Keratinocyte (primary cell): Measurements from ENCODE around the gene KRT4. TPM values are rescaled to one million over a fixed set of nuclear protein-coding genes. Genes with fewer than 3 reads are reported as not detected.

Source experiments
- DNase-seq: peaks from one replicate; pipeline ENCODE4 v3.0.0-alpha.2; 2011; ENCODE audit warnings: low read depth, missing footprints, low spot score
- FAIRE-seq: peaks from 2 replicates; lab custom pipeline; 2011; peaks lifted over from hg19 to GRCh38; lab: Jason Lieb, UNC
- H2AFZ ChIP-seq: 2 replicates; pipeline ENCODE4 v1.6.0; 2012; ENCODE audit warnings: low read length, control low read depth, inconsistent platforms; ENCODE audit not compliant: control insufficient read depth
- H3K27ac ChIP-seq: 2 replicates; pipeline ENCODE4 v1.5.1; 2011; ENCODE audit warnings: low read length; ENCODE audit not compliant: control insufficient read depth, insufficient read depth
- H3K27me3 ChIP-seq: 3 replicates; pipeline ENCODE4 v1.6.0; 2011; ENCODE audit warnings: low read length; ENCODE audit not compliant: control insufficient read depth, insufficient read depth; ENCODE audit errors: extremely low read depth
- H3K36me3 ChIP-seq, 2 experiments: 2 replicates in 1 of 2; 3 replicates in 1 of 2; pipeline ENCODE4 v1.5.1; 2011; ENCODE audit warnings: low read length in 2 of 2, mild to moderate bottlenecking in 1 of 2; ENCODE audit not compliant: control insufficient read depth in 2 of 2, insufficient read depth in 2 of 2; ENCODE audit errors: extremely low read depth in 1 of 2
- H3K4me1 ChIP-seq: 3 replicates; pipeline ENCODE4 v1.5.1; 2011; ENCODE audit warnings: low read length; ENCODE audit not compliant: control insufficient read depth, insufficient read depth; ENCODE audit errors: extremely low read depth
- H3K4me2 ChIP-seq: 3 replicates; pipeline ENCODE4 v1.6.0; 2011; ENCODE audit warnings: low read depth, low read length; ENCODE audit not compliant: control insufficient read depth, insufficient read depth; ENCODE audit errors: extremely low read depth
- H3K4me3 ChIP-seq, 3 experiments: fragments of 200-600 bp in 1 of 3; sonication (generic) in 1 of 3; 2 replicates in 2 of 3; 3 replicates in 1 of 3; pipeline ENCODE4 v1.5.1; 2011 to 2016; ENCODE audit warnings: low read length in 3 of 3, mild to moderate bottlenecking in 3 of 3, control low read depth in 2 of 3, inconsistent platforms in 1 of 3, low read depth in 1 of 3, mixed read lengths in 1 of 3, mixed run types in 1 of 3, moderate library complexity in 1 of 3; ENCODE audit not compliant: control insufficient read depth in 2 of 3, insufficient read depth in 2 of 3; ENCODE audit errors: extremely low read depth in 1 of 3
- H3K79me2 ChIP-seq: 2 replicates; pipeline ENCODE4 v1.6.0; 2012; ENCODE audit warnings: low read length; ENCODE audit not compliant: control insufficient read depth, insufficient read depth
- H3K9ac ChIP-seq: 3 replicates; pipeline ENCODE4 v1.6.0; 2011; ENCODE audit warnings: low read length; ENCODE audit not compliant: control insufficient read depth, insufficient read depth; ENCODE audit errors: extremely low read depth
- H3K9me1 ChIP-seq: 3 replicates; pipeline ENCODE4 v1.6.0; 2011; ENCODE audit warnings: low read length; ENCODE audit not compliant: control insufficient read depth, insufficient read depth; ENCODE audit errors: extremely low read depth
- H3K9me3 ChIP-seq: 2 replicates; pipeline ENCODE4 v1.5.1; 2012; ENCODE audit warnings: low read depth, low read length; ENCODE audit not compliant: control insufficient read depth
- H4K20me1 ChIP-seq: 3 replicates; pipeline ENCODE4 v1.6.0; 2011; ENCODE audit warnings: low read length; ENCODE audit not compliant: control insufficient read depth, insufficient read depth; ENCODE audit errors: extremely low read depth
- EZH2 ChIP-seq: IDR thresholded peaks from one replicate; pipeline ENCODE4 v1.6.1; 2012; ENCODE audit warnings: inconsistent platforms, mild to moderate bottlenecking, low read length, moderate library complexity
- dilution Hi-C: fragments of 300-500 bp; cut with MboI; formaldehyde crosslinking; loops from one replicate; pipeline ENCODE4 v1.7.0; 2020; ENCODE audit warnings: low sequenced_read_pairs; ENCODE audit not compliant: extremely low pct_ligation_motif_present
- polyA plus RNA-seq, 5 experiments: library from polyadenylated mRNA; depleted of rRNA in 3 of 5; stranded (reverse) in 3 of 5; stranded (forward) in 1 of 5; unstranded in 1 of 5; fragments of >200 nt; gene quantifications; 1 replicate in 1 of 5; 2 replicates in 3 of 5; 3 replicates in 1 of 5; pipeline versions ENCODE4 v1.2.1 to v1.2.3, GENCODE V29; 2011 to 2012; ENCODE audit warnings: missing spikeins in 2 of 5, low read depth in 1 of 5, low replicate concordance in 1 of 5
- TF ChIP-seq, protein P1 (sequence below), 3 experiments: IDR thresholded peaks in 1 of 3; conservative IDR thresholded peaks in 1 of 3; optimal IDR thresholded peaks in 1 of 3; 2 replicates in 2 of 3; 3 replicates in 1 of 3; pipeline versions ENCODE3 to v1.5.1; 2011; ENCODE audit warnings: low read length in 3 of 3, mild to moderate bottlenecking in 3 of 3, moderate library complexity in 2 of 3, control low read depth in 1 of 3, inconsistent platforms in 1 of 3; ENCODE audit not compliant: insufficient read depth in 2 of 3; ENCODE audit errors: extremely low read depth in 1 of 3

KRT4 gene
- polyA plus RNA-seq, 1 donor (not counting 4 experiments of a cell fraction or from before 2014, with no cell fraction given) = 2.0 TPM

DNA sequence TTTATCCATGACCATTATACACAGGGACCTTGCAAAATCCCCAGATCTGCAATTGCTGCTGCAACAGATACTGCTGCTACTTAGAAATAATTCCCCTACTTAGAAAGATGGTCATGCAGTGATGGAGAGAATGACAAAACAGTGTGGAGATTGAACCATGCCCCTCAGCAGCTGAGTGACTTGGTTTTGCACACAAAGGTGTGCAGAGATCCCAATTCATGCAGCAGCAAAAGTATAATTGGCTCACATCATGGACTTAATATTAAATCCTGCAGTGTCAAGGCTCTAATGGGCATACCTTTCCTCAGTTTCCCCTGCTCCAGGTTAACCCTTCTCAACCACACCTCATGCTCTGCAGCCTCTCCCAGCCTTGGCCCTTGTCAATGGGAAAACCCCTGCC is 37.9 kb upstream of the KRT4 start:
- dilution Hi-C loops = no loop called here
- TF ChIP-seq, protein P1, sequence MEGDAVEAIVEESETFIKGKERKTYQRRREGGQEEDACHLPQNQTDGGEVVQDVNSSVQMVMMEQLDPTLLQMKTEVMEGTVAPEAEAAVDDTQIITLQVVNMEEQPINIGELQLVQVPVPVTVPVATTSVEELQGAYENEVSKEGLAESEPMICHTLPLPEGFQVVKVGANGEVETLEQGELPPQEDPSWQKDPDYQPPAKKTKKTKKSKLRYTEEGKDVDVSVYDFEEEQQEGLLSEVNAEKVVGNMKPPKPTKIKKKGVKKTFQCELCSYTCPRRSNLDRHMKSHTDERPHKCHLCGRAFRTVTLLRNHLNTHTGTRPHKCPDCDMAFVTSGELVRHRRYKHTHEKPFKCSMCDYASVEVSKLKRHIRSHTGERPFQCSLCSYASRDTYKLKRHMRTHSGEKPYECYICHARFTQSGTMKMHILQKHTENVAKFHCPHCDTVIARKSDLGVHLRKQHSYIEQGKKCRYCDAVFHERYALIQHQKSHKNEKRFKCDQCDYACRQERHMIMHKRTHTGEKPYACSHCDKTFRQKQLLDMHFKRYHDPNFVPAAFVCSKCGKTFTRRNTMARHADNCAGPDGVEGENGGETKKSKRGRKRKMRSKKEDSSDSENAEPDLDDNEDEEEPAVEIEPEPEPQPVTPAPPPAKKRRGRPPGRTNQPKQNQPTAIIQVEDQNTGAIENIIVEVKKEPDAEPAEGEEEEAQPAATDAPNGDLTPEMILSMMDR (optimal IDR thresholded peaks at IDR 0.05 in 1 of 3, IDR thresholded peaks at IDR 0.05 in 1 of 3, conservative IDR thresholded peaks at IDR 0.05 in 1 of 3; ENCODE audit: extremely low read depth in 1 of 3, insufficient read depth in 2 of 3, low read length in 3 of 3) = no peak
- no peak for TF ChIP-seq EZH2
- FAIRE-seq (no peak), DNase-seq (no peak)
- Histone ChIP-seq H3K79me2 (no peaks in the 10 kb centered on the region), H3K4me3 (no peak overlapping the region), H3K27me3 (peaks cover 9% of the 10 kb centered on the region), H3K4me1 (peaks cover 5% of the 10 kb centered on the region), H3K9ac (no peak overlapping the region), H3K9me1 (no peaks in the 10 kb centered on the region), H2AFZ (no peak overlapping the region), H3K36me3 (no peaks in the 10 kb centered on the region), H3K9me3 (no peaks in the 10 kb centered on the region), H4K20me1 (no peaks in the 10 kb centered on the region), H3K4me2 (no peak overlapping the region), H3K27ac (no peak overlapping the region)

DNA sequence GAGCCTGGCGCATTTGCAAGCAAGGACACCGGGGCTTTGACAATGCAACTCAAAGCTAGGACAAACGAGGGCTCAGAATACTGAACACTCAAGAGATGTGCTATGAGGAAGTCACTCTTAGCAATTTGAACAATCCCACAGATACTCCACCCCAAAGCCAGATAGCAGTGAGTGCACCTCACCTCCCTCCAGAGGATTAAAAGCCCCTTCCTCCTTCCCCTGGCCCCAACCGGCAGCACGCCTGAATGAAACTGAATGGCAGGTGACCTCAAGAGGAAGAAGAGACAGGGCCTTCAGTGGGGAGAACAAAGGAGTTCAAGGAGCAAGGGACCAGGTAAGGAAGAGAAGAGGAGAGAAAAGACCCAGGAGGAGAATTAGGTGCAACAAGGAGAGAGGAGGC is 36.8 kb upstream of the KRT4 start:
- H4K20me1 ChIP-seq = no peaks in the 10 kb centered on the region
- no peak for DNase-seq
- no peak overlapping the region for H2AFZ ChIP-seq
- H3K9me1 ChIP-seq = no peaks in the 10 kb centered on the region
- H3K9ac ChIP-seq = no peak overlapping the region
- no peaks in the 10 kb centered on the region for H3K79me2 ChIP-seq
- no peaks in the 10 kb centered on the region for H3K9me3 ChIP-seq
- H3K4me3 ChIP-seq = no peak overlapping the region
- dilution Hi-C loops = no loop called here
- TF ChIP-seq EZH2 = no peak
- TF ChIP-seq, protein P1 (optimal IDR thresholded peaks at IDR 0.05 in 1 of 3, IDR thresholded peaks at IDR 0.05 in 1 of 3, conservative IDR thresholded peaks at IDR 0.05 in 1 of 3; ENCODE audit: extremely low read depth in 1 of 3, insufficient read depth in 2 of 3, low read length in 3 of 3) = no peak
- no peaks in the 10 kb centered on the region for H3K36me3 ChIP-seq
- no peak overlapping the region for H3K4me2 ChIP-seq
- H3K27ac ChIP-seq = no peak overlapping the region
- no peak for FAIRE-seq
- peaks cover 4% of the 10 kb centered on the region for H3K4me1 ChIP-seq
- peaks cover 9% of the 10 kb centered on the region for H3K27me3 ChIP-seq
